Gastroesophageal sphincter (tissue), 4 donors: Measurements from ENCODE around the gene COLEC12. TPM values are rescaled to one million over a fixed set of nuclear protein-coding genes. Genes with fewer than 3 reads are reported as not detected.
"Not testable (repeated sequence)": the region's sequence is repeated elsewhere in the genome, so short reads cannot be mapped to it uniquely, and the experiment has no call there.

Source experiments
- ATAC-seq: fragments of 150-250 bp; one replicate; pipeline ENCODE4 v1.9.1; 2016; ENCODE audit warnings: mild to moderate bottlenecking, moderate library complexity
- H3K27ac ChIP-seq, 4 donors: fragments of 200-600 bp; sonication (generic) in 3 of 4; 1 replicate in 3 of 4; 2 replicates in 1 of 4; pipeline ENCODE4 v1.5.1; 2016 to 2019
- H3K27me3 ChIP-seq: fragments of 200-600 bp; sonication (generic); one replicate; pipeline ENCODE4 v1.5.1; 2019
- H3K36me3 ChIP-seq, 2 donors: fragments of 200-600 bp; sonication (generic); one replicate each; pipeline ENCODE4 v1.5.1; 2019; ENCODE audit warnings: control low read depth in 1 of 2
- H3K4me1 ChIP-seq, 3 donors: fragments of 200-600 bp; sonication (generic); 1 replicate in 2 of 3; 2 replicates in 1 of 3; pipeline ENCODE4 v1.5.1; 2016 to 2019; ENCODE audit warnings: control low read depth in 2 of 3
- H3K4me3 ChIP-seq, 2 donors: fragments of 200-600 bp; sonication (generic); one replicate each; pipeline ENCODE4 v1.5.1; 2019; ENCODE audit warnings: mild to moderate bottlenecking in 1 of 2, moderate library complexity in 1 of 2
- H3K9me3 ChIP-seq, 3 donors: fragments of 200-600 bp; sonication (generic); one replicate each; pipeline ENCODE4 v1.5.1; 2017 to 2019; ENCODE audit warnings: control low read depth in 2 of 3
- EP300 ChIP-seq: sonication (generic); formaldehyde crosslinking; IDR thresholded peaks from one replicate; pipeline ENCODE4 v1.6.1; 2017; ENCODE audit warnings: antibody characterized with exemption, mild to moderate bottlenecking
- POLR2A ChIP-seq, 2 donors: fragments of 450-650 bp; IDR thresholded peaks; one replicate each; pipeline ENCODE4 v1.6.1; 2017; ENCODE audit warnings: antibody characterized with exemption in 2 of 2, mild to moderate bottlenecking in 2 of 2, moderate library complexity in 1 of 2
- POLR2AphosphoS5 ChIP-seq: sonication (generic); formaldehyde crosslinking; IDR thresholded peaks from one replicate; pipeline ENCODE4 v1.6.1; 2017; ENCODE audit warnings: antibody characterized with exemption
- WGBS, 2 donors: methylation state at CpG; one replicate each; pipeline ENCODE4 v1.1.5; 2018; ENCODE audit warnings: low coverage in 1 of 2; 5-methylcytosine and 5-hydroxymethylcytosine counted together
- total RNA-seq, 4 donors: library from RNA; depleted of rRNA; stranded (reverse); fragments of >200 nt; gene quantifications; one replicate each; pipeline ENCODE4 v1.1.0, GENCODE V29; 2016
- TF ChIP-seq, protein P1 (sequence below), 4 experiments: fragments of 200-600 bp in 2 of 4; fragments of 450-650 bp in 2 of 4; sonication (generic) in 1 of 4; IDR thresholded peaks; one replicate each; pipeline ENCODE4 v1.5.1; 2017 to 2019; ENCODE audit warnings: antibody characterized with exemption in 4 of 4, mild to moderate bottlenecking in 2 of 4, moderate library complexity in 2 of 4

The COLEC12 gene
- total RNA-seq, 4 donors from 2014 or later: 21.2 to 40.1 (median 37.1) TPM

DNA sequence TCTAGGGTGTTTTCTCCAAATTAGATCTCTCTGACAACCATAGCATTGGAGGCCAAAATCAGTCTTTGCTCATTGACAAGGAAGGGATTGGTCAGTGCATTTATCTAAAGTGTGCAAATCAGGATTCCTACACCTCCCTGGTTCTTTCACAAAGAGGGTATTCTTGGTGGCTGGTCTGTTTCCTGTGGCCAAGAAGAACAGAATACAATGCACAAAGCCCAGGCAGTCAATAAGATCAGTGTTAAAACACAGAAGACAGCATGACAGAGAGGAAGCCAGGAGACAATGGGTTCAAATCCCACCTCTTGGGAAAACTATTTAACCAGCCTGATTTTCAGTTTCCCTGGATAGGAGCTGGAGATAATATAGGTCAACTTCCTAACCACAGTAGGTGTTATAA is 186.6 kb downstream of the COLEC12 start:
- H3K4me1 ChIP-seq: no peaks in the 10 kb centered on the region
- no peak overlapping the region for H3K4me3 ChIP-seq
- H3K27ac ChIP-seq: no peak overlapping the region
- TF ChIP-seq POLR2AphosphoS5 (no peak), POLR2A (IDR thresholded peaks at IDR 0.05) (no peak), EP300 (no peak)
- TF ChIP-seq, protein P1, sequence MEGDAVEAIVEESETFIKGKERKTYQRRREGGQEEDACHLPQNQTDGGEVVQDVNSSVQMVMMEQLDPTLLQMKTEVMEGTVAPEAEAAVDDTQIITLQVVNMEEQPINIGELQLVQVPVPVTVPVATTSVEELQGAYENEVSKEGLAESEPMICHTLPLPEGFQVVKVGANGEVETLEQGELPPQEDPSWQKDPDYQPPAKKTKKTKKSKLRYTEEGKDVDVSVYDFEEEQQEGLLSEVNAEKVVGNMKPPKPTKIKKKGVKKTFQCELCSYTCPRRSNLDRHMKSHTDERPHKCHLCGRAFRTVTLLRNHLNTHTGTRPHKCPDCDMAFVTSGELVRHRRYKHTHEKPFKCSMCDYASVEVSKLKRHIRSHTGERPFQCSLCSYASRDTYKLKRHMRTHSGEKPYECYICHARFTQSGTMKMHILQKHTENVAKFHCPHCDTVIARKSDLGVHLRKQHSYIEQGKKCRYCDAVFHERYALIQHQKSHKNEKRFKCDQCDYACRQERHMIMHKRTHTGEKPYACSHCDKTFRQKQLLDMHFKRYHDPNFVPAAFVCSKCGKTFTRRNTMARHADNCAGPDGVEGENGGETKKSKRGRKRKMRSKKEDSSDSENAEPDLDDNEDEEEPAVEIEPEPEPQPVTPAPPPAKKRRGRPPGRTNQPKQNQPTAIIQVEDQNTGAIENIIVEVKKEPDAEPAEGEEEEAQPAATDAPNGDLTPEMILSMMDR (IDR thresholded peaks at IDR 0.05): no peak
- no peaks in the 10 kb centered on the region for H3K27me3 ChIP-seq
- H3K9me3 ChIP-seq: no peaks in the 10 kb centered on the region
- ATAC-seq: no peak
- no peaks in the 10 kb centered on the region for H3K36me3 ChIP-seq

DNA sequence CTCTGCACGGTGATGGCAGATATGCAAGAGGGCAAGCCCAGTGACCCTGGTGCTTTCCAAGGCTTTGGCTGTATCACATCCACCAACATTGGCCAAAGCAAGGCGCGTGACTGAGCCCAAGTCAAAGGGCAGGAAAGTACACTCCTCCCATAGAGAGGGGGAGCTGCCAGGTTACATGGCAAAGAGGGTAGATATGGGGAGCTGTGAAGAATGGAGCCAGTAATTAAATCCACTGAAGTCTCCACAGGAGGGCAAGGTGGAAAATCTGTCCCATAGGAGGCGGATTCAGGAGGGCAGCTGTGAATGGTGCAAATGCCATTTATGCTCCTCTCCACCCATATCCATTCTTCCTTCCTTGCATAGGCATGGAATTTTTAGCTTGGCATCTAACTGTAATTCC is 188.1 kb downstream of the COLEC12 start:
- Histone ChIP-seq H3K9me3 (no peaks in the 10 kb centered on the region), H3K27ac (no peak overlapping the region), H3K4me1 (no peaks in the 10 kb centered on the region), H3K27me3 (no peaks in the 10 kb centered on the region), H3K4me3 (no peak overlapping the region), H3K36me3 (no peaks in the 10 kb centered on the region)
- no peak for TF ChIP-seq POLR2A (IDR thresholded peaks at IDR 0.05)
- TF ChIP-seq, protein P1 (IDR thresholded peaks at IDR 0.05): no peak
- ATAC-seq: no peak
- 0 to 100% methylated on average over 1 to 2 of the region's 4 CpGs for WGBS, 2 donors

DNA sequence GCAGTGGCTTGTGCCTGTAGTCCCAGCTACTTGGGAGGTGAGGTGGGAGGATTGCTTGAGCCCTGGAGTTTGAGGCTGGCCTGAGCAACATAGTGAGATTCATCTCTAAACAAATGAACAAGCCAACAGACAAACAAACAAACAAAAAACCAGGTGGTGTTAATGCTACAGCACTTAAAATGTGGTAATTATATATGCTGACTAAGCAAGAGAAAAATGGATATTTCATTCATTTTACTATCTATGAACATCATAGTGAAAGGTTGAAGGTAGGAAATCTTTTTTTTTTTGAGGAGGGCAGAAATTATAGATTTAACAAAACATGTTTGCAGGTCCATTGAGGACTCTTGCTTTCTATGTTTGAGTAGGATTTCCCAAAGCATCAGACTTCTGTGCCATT is 190.5 kb downstream of the COLEC12 start:
- Histone ChIP-seq H3K27me3 (no peaks in the 10 kb centered on the region), H3K27ac (no peak overlapping the region), H3K9me3 (no peaks in the 10 kb centered on the region), H3K4me1 (no peaks in the 10 kb centered on the region), H3K36me3 (no peaks in the 10 kb centered on the region), H3K4me3 (no peak overlapping the region)
- ATAC-seq: no peak
- TF ChIP-seq POLR2A (IDR thresholded peaks at IDR 0.05) (no peak), EP300 (no peak), POLR2AphosphoS5 (no peak)
- TF ChIP-seq, protein P1 (IDR thresholded peaks at IDR 0.05): no peak

DNA sequence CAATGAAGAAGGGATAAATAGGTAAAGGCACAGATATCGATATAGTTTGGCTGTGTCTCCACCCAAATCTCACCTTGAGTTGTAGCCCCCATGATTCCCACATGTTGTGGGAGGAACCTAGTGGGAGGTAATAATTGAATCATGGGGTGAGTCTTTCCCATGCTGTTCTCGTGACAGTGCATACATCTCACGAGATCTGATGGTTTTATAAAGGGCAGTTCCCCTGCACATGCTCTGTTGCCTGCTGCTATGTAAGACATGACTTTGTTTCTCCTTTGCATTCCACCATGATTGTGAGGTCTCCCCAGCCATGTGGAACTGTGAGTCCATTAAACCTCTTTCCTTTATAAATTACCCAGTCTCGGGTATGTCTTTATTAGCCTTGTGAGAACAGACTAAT is 192.4 kb downstream of the COLEC12 start:
- WGBS, 2 donors: 95 to 96% methylated on average over 3 to 4 of the region's 4 CpGs
- not testable (repeated sequence) for H3K27ac ChIP-seq, H3K36me3 ChIP-seq, ATAC-seq, H3K4me1 ChIP-seq, H3K27me3 ChIP-seq, H3K9me3 ChIP-seq, H3K4me3 ChIP-seq

DNA sequence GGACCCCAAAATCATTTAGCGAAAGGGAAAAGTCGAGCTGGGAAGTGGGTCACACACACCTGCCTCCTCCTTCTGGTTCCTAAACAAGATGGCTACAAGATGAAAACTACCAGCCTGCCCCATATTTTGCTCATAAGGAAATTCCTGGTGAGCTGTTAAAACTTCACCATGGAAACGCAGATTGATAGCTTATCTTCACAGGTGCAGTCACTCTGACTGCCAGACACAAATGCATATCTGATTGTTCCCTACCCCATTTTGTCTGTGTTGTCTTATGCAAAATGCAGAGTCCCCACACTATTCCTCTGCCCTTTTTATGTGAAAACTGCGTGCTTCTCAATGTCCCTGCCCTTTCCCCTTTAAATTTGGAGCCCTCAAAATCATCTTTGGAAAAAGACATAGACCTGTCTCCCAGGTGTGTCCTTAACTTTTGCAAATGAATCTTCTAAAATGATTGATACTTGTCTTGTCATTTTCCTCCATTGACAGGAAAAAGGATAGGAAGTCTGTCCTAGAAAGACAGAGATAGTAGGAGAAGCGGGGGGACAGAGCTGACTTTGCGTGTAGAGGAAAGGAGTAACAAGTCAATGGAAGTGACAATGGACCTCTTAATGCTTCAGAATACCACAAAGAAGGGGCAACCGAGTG is 193.8 kb downstream of the COLEC12 start:
- 91 to 100% methylated on average over 2 to 5 of the region's 7 CpGs for WGBS, 2 donors
- no peak overlapping the region for H3K4me3 ChIP-seq
- TF ChIP-seq EP300: no peak
- TF ChIP-seq POLR2A (IDR thresholded peaks at IDR 0.05): no peak
- no peak for TF ChIP-seq POLR2AphosphoS5
- no peak for ATAC-seq
- H3K36me3 ChIP-seq: no peaks in the 10 kb centered on the region
- no peaks in the 10 kb centered on the region for H3K9me3 ChIP-seq
- H3K4me1 ChIP-seq: no peaks in the 10 kb centered on the region
- H3K27ac ChIP-seq: no peak overlapping the region
- no peaks in the 10 kb centered on the region for H3K27me3 ChIP-seq

DNA sequence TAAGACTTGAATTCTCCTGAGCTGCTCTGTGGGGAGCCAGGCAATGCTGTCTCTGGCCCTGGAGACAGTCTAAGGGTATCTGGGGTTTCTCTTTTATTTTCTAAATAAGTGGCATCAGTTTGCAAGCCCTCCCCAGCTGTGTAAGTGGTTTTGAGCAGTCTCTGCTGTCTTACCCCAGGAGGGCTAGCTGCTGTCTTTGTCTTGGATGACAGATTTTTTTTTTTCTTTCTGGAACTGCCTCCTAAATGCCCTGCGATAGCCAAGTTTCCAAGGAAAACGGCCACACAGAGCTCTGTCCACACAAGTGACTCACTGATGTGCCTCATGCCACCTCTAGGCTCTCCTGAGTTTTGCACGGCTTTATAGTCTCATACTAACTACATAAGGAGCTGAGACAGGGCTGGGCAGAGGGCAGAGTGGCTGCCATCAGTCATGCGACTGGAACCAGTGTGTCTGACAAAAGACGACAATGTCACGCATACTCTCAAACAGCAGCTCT is 195.4 kb downstream of the COLEC12 start:
- TF ChIP-seq POLR2AphosphoS5 (no peak), EP300 (no peak), POLR2A (IDR thresholded peaks at IDR 0.05) (no peak)
- TF ChIP-seq, protein P1 (IDR thresholded peaks at IDR 0.05): no peak
- Histone ChIP-seq H3K9me3 (no peaks in the 10 kb centered on the region), H3K4me3 (no peak overlapping the region), H3K27ac (no peak overlapping the region), H3K27me3 (no peaks in the 10 kb centered on the region), H3K36me3 (no peaks in the 10 kb centered on the region), H3K4me1 (no peaks in the 10 kb centered on the region)
- 62 to 78% methylated on average over 2 to 5 of the region's 6 CpGs for WGBS, 2 donors
- no peak for ATAC-seq
